ENCODE data around the gene OR3A2.
"Not testable (repeated sequence)": the region's sequence is repeated elsewhere in the genome, so short reads cannot be mapped to it uniquely, and the experiment has no call there.

Gene OR3A2

DNA sequence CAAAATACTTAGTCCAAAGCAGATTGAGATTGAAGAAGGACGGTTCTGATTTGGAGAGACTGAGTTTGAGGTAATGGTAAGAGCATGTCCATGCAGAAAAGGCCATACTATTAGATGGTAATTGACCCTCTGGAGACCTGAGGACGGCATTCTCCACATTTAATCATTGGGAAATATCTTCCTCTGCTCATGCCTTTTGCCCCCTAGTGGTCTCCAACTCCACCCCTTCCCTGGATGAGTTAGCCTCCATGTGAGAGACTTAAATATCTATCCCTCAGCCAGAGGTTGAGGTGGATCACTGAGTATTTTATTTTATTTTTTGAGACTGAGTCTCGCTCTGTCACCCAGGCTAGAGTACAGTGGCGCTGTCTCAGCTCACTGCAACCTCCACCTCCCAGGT is 77.5 kb downstream of the OR3A2 start:
- Histone ChIP-seq H4K20me1 (ENCODE audit: low read depth, low read length) (no peaks in the 10 kb centered on the region), H3K36me3 (ENCODE audit: low read length) (no peaks in the 10 kb centered on the region)

GRCh38 chr17:3298260-3298659 is 87.8 kb downstream of the OR3A2 start, which contains the start of gene OR3A1:
Gene OR3A1 (minus strand): TSS chr17:3298360. CDS start chr17:3292582, 5,778 bp downstream.
- no peaks in the 10 kb centered on the region for H3K9me3 ChIP-seq (ENCODE audit: insufficient read depth, low read length)
- no peak within 1 kb of the TSS for H3K27ac ChIP-seq (ENCODE audit: low read depth, low read length)
- no peaks in the 10 kb centered on the region for H3K79me2 ChIP-seq (ENCODE audit: insufficient read depth, low read length)
- no peaks in the 10 kb centered on the region for H3K9me2 ChIP-seq (replicated peaks; ENCODE audit: insufficient read depth, low read length)
- H3K4me2 ChIP-seq (ENCODE audit: low read depth, low read length, poor library complexity, severe bottlenecking), result no peak within 1 kb of the TSS
- peaks cover 5% of the 10 kb centered on the region for H3K27me3 ChIP-seq (ENCODE audit: low read length)
- no peak within 1 kb of the TSS for H3K4me3 ChIP-seq (ENCODE audit: insufficient read depth, low read length, poor library complexity, severe bottlenecking)
- H3F3A ChIP-seq (ENCODE audit: insufficient read depth), result no peaks in the 10 kb centered on the region
- TF ChIP-seq, protein P1, sequence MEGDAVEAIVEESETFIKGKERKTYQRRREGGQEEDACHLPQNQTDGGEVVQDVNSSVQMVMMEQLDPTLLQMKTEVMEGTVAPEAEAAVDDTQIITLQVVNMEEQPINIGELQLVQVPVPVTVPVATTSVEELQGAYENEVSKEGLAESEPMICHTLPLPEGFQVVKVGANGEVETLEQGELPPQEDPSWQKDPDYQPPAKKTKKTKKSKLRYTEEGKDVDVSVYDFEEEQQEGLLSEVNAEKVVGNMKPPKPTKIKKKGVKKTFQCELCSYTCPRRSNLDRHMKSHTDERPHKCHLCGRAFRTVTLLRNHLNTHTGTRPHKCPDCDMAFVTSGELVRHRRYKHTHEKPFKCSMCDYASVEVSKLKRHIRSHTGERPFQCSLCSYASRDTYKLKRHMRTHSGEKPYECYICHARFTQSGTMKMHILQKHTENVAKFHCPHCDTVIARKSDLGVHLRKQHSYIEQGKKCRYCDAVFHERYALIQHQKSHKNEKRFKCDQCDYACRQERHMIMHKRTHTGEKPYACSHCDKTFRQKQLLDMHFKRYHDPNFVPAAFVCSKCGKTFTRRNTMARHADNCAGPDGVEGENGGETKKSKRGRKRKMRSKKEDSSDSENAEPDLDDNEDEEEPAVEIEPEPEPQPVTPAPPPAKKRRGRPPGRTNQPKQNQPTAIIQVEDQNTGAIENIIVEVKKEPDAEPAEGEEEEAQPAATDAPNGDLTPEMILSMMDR (IDR thresholded peaks at IDR 0.05; ENCODE audit: insufficient read depth, low read length, poor library complexity, severe bottlenecking), result no peak
- no peak for TF ChIP-seq EZH2phosphoT487 (conservative IDR thresholded peaks at IDR 0.05; ENCODE audit: low read length)
- H3K36me3 ChIP-seq (ENCODE audit: low read length), result no peaks in the 10 kb centered on the region
- no peak within 1 kb of the TSS for H3K9ac ChIP-seq (ENCODE audit: low read length)
- H4K20me1 ChIP-seq (ENCODE audit: low read depth, low read length), result no peaks in the 10 kb centered on the region
- no peak within 1 kb of the TSS for H2AFZ ChIP-seq (ENCODE audit: low read depth, low read length, severe bottlenecking)

More for the DNA sequence above, 77.5 kb downstream of the OR3A2 start:
- H3K27ac ChIP-seq (ENCODE audit: low read depth, low read length), result no peak overlapping the region
- no peak overlapping the region for H2AFZ ChIP-seq (ENCODE audit: low read depth, low read length, severe bottlenecking)
- H3K9me3 ChIP-seq (ENCODE audit: insufficient read depth, low read length), result no peaks in the 10 kb centered on the region
- H3K9me2 ChIP-seq (replicated peaks; ENCODE audit: insufficient read depth, low read length), result no peaks in the 10 kb centered on the region
- no peaks in the 10 kb centered on the region for H3K79me2 ChIP-seq (ENCODE audit: insufficient read depth, low read length)
- H3K4me3 ChIP-seq (ENCODE audit: insufficient read depth, low read length, poor library complexity, severe bottlenecking), result no peak overlapping the region
- H3K4me2 ChIP-seq (ENCODE audit: low read depth, low read length, poor library complexity, severe bottlenecking), result no peak overlapping the region
- H3K9ac ChIP-seq (ENCODE audit: low read length), result no peak overlapping the region
- H3F3A ChIP-seq (ENCODE audit: insufficient read depth), result no peaks in the 10 kb centered on the region
- TF ChIP-seq, protein P1 (IDR thresholded peaks at IDR 0.05; ENCODE audit: insufficient read depth, low read length, poor library complexity, severe bottlenecking), result no peak
- TF ChIP-seq EZH2phosphoT487 (conservative IDR thresholded peaks at IDR 0.05; ENCODE audit: low read length), result no peak
- H3K27me3 ChIP-seq (ENCODE audit: low read length), result no peaks in the 10 kb centered on the region

- no peaks in the 10 kb centered on the region for H3K9me2 ChIP-seq (replicated peaks; ENCODE audit: insufficient read depth, low read length)
- H3F3A ChIP-seq (ENCODE audit: insufficient read depth), result no peaks in the 10 kb centered on the region
- H3K27ac ChIP-seq (ENCODE audit: low read depth, low read length), result no peak overlapping the region
- no peaks in the 10 kb centered on the region for H3K9me3 ChIP-seq (ENCODE audit: insufficient read depth, low read length)
- H3K79me2 ChIP-seq (ENCODE audit: insufficient read depth, low read length), result no peaks in the 10 kb centered on the region
- no peak overlapping the region for H2AFZ ChIP-seq (ENCODE audit: low read depth, low read length, severe bottlenecking)
- H3K27me3 ChIP-seq (ENCODE audit: low read length), result peaks cover 5% of the 10 kb centered on the region
- no peaks in the 10 kb centered on the region for H3K36me3 ChIP-seq (ENCODE audit: low read length)
- no peak overlapping the region for H3K4me2 ChIP-seq (ENCODE audit: low read depth, low read length, poor library complexity, severe bottlenecking)
- no peak overlapping the region for H3K4me3 ChIP-seq (ENCODE audit: insufficient read depth, low read length, poor library complexity, severe bottlenecking)
- H3K9ac ChIP-seq (ENCODE audit: low read length), result no peak overlapping the region
- no peaks in the 10 kb centered on the region for H4K20me1 ChIP-seq (ENCODE audit: low read depth, low read length)
- no peak for TF ChIP-seq EZH2phosphoT487 (conservative IDR thresholded peaks at IDR 0.05; ENCODE audit: low read length)
- TF ChIP-seq, protein P1 (IDR thresholded peaks at IDR 0.05; ENCODE audit: insufficient read depth, low read length, poor library complexity, severe bottlenecking), result no peak
These were observed 90.5 kb downstream of the OR3A2 start for GRCh38 chr17:3295632-3296031.

DNA sequence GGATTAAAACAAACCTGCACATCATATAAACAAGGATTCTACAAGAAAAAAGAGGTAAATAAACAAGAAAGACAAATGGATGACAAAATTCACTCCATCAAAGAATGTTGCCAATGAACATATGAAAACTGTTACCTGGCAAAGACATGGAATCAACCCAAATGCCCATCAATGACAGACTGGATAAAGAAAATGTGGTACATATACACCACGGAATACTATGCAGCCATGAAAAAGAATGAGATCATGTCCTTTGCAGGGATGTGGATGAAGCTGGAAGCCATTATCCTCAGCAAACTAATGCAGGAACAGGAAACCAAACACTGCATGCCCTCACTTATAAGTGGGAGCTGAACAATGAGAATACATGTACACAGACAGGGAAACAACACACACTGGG is 92.6 kb downstream of the OR3A2 start:
- not testable (repeated sequence) for H3K9me2 ChIP-seq (replicated peaks; ENCODE audit: insufficient read depth, low read length); H4K20me1 ChIP-seq (ENCODE audit: low read depth, low read length); H3K79me2 ChIP-seq (ENCODE audit: insufficient read depth, low read length); H3K4me3 ChIP-seq (ENCODE audit: insufficient read depth, low read length, poor library complexity, severe bottlenecking); H3K27ac ChIP-seq (ENCODE audit: low read depth, low read length); H3K36me3 ChIP-seq (ENCODE audit: low read length); H3K9me3 ChIP-seq (ENCODE audit: insufficient read depth, low read length); H3K27me3 ChIP-seq (ENCODE audit: low read length); H3K4me2 ChIP-seq (ENCODE audit: low read depth, low read length, poor library complexity, severe bottlenecking); H3K9ac ChIP-seq (ENCODE audit: low read length); H3F3A ChIP-seq (ENCODE audit: insufficient read depth); H2AFZ ChIP-seq (ENCODE audit: low read depth, low read length, severe bottlenecking)

Measured in SU-DHL-6 (cell line).